DOHH2 (cell line): ENCODE measurements around the gene ROR2.

Experiments used
- H3F3A ChIP-seq: fragments of 200-600 bp; sonication (generic), shearing (Covaris generic); 2 replicates; pipeline ENCODE4 v1.6.0; 2016; ENCODE audit warnings: antibody characterized with exemption, mild to moderate bottlenecking; ENCODE audit not compliant: control insufficient read depth, insufficient read depth
- H3K27ac ChIP-seq: fragments of 200-600 bp; sonication (generic); 2 replicates; pipeline ENCODE4 v1.5.1; 2014; ENCODE audit warnings: low read depth, mild to moderate bottlenecking, low read length, moderate library complexity
- H3K27me3 ChIP-seq: fragments of 200-600 bp; sonication (generic); 2 replicates; pipeline ENCODE4 v1.6.1; 2014; ENCODE audit warnings: mild to moderate bottlenecking, low read length, mixed read lengths; ENCODE audit not compliant: control insufficient read depth
- H3K36me3 ChIP-seq: fragments of 200-600 bp; sonication (generic); 2 replicates; pipeline ENCODE4 v1.6.1; 2014; ENCODE audit warnings: mild to moderate bottlenecking, low read length, moderate library complexity, mixed read lengths; ENCODE audit not compliant: control insufficient read depth
- H3K4me1 ChIP-seq: fragments of 200-600 bp; sonication (generic); 2 replicates; pipeline ENCODE4 v1.6.1; 2014; ENCODE audit warnings: mild to moderate bottlenecking, low read length, mixed read lengths; ENCODE audit not compliant: control insufficient read depth
- H3K4me2 ChIP-seq: fragments of 200-600 bp; sonication (generic); 2 replicates; pipeline ENCODE4 v1.6.0; 2014; ENCODE audit warnings: mild to moderate bottlenecking, low read length, moderate library complexity
- H3K4me3 ChIP-seq: fragments of 200-600 bp; sonication (generic); 2 replicates; pipeline ENCODE4 v1.5.1; 2014; ENCODE audit warnings: mild to moderate bottlenecking, low read length, mixed read lengths
- H3K79me2 ChIP-seq: fragments of 200-600 bp; sonication (generic); 2 replicates; pipeline ENCODE4 v1.6.1; 2014; ENCODE audit warnings: mild to moderate bottlenecking, low read length, mixed read lengths; ENCODE audit not compliant: control insufficient read depth
- H3K9me2 ChIP-seq: fragments of 200-600 bp; sonication (generic); replicated peaks from 2 replicates; pipeline ENCODE4 v1.6.1; 2014; ENCODE audit warnings: mild to moderate bottlenecking, low read length, mixed read lengths; ENCODE audit not compliant: control insufficient read depth
- H3K9me3 ChIP-seq: fragments of 200-600 bp; sonication (generic); 2 replicates; pipeline ENCODE4 v1.6.1; 2014; ENCODE audit warnings: antibody characterized with exemption, low read length, mixed read lengths; ENCODE audit not compliant: control insufficient read depth, insufficient read depth
- H4K20me1 ChIP-seq: fragments of 200-600 bp; sonication (generic); 2 replicates; pipeline ENCODE4 v1.6.0; 2014; ENCODE audit warnings: low read depth, mild to moderate bottlenecking, antibody characterized with exemption, low read length, moderate library complexity; ENCODE audit not compliant: control insufficient read depth, insufficient read depth
- EZH2phosphoT487 ChIP-seq: fragments of 200-600 bp; sonication (generic); IDR thresholded peaks from 2 replicates; pipeline ENCODE4 v1.6.1; 2017; ENCODE audit warnings: borderline replicate concordance, mild to moderate bottlenecking, antibody characterized with exemption, low read length, moderate library complexity, mixed read lengths
- TF ChIP-seq, protein P1 (sequence below): fragments of 200-600 bp; sonication (generic); IDR thresholded peaks from one replicate; pipeline ENCODE4 v1.5.1; 2014; ENCODE audit warnings: antibody characterized with exemption, mild to moderate bottlenecking, low read depth, low read length; ENCODE audit not compliant: poor library complexity, severe bottlenecking

Gene ROR2

DNA sequence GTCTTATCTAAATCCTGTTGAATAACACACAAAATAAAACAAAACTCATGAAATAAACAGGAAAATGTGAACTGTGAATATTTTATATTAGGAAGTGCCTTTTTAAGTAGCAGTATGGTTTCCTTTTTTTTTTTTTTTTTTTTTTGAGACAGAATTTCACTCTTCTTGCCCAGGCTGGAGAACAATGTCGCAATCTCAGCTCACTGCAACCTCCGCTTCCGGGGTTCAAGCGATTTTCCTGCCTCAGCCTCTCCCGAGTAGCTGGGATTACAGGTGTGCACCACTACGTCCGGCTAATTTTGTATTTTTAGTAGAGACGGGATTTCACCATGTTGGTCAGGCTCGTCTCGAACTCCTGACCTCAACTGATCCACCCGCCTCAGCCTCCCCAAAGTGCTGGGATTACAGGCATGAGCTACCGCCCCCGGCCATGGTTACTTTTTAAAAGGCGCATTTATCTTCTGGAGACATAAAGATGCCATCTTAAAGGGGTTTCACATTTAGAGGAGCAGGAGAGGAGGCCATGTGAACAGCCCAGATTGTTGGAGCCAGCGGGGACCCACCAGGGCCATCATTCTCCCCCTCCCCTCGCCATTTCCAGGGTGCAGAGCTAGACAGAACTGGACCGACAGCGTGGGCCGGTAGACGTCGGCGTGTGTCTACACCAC, 64.1 kb downstream of the ROR2 start:
- Histone ChIP-seq H4K20me1 (no peaks in the 10 kb centered on the region), H3K79me2 (no peaks in the 10 kb centered on the region), H3K27me3 (peaks cover 3% of the 10 kb centered on the region; the same call in 1 of the 2 replicates), H3F3A (no peaks in the 10 kb centered on the region), H3K4me1 (no peaks in the 10 kb centered on the region), H3K9me2 (no peaks in the 10 kb centered on the region), H3K9me3 (no peaks in the 10 kb centered on the region), H3K36me3 (no peaks in the 10 kb centered on the region), H3K4me2 (no peak overlapping the region), H3K4me3 (no peak overlapping the region), H3K27ac (no peak overlapping the region)
- TF ChIP-seq, protein P1, sequence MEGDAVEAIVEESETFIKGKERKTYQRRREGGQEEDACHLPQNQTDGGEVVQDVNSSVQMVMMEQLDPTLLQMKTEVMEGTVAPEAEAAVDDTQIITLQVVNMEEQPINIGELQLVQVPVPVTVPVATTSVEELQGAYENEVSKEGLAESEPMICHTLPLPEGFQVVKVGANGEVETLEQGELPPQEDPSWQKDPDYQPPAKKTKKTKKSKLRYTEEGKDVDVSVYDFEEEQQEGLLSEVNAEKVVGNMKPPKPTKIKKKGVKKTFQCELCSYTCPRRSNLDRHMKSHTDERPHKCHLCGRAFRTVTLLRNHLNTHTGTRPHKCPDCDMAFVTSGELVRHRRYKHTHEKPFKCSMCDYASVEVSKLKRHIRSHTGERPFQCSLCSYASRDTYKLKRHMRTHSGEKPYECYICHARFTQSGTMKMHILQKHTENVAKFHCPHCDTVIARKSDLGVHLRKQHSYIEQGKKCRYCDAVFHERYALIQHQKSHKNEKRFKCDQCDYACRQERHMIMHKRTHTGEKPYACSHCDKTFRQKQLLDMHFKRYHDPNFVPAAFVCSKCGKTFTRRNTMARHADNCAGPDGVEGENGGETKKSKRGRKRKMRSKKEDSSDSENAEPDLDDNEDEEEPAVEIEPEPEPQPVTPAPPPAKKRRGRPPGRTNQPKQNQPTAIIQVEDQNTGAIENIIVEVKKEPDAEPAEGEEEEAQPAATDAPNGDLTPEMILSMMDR: no peak
- no peak for TF ChIP-seq EZH2phosphoT487

DNA sequence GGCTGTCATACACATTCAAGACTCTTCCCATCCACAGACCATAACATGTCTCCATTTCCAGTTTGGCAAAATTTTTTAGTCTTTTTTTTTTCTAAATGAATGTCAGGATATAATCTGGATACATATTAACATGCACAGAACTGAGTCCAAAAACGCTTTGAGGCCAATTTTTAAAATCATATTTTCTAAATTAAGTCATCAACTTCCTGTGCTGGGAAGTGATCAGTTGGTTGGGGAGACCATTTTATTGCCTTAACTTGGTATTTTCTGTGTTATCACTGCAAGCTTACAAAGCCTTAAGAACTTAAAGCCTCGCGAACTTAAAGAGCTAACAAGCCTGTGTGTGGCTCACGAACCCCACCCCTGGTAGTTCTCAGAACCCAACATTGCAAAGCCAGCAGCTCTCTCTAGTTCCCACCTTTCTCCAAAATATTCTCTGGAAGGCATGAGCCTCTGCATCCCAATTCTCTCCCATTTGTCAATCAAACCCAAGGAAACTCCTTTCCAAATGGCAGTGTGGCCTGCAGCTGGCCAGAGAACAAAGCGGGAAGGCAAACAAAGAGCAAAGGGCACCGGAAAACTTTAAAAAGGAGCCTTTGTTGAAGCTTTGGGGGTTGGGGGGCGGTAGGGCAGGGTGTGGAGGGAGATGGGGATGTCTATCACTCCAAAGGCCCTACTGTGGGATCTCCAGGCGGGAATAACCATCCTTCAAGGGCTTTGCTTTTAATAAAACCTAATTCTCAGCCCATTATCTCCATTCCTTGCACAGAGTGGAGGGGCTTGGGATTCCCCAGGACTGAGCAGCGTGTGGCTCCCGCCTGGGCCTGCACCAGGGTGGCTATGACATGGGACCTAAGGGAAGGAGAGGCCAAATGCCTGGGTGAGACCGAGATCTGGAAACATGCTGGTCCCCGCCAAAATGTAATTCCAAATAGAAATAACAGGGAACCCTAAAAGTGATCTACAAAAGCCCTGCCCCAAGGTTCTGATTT, 65.0 kb downstream of the ROR2 start:
- TF ChIP-seq, protein P1: no peak
- no peak for TF ChIP-seq EZH2phosphoT487
- no peaks in the 10 kb centered on the region for H3K4me1 ChIP-seq
- no peaks in the 10 kb centered on the region for H3K79me2 ChIP-seq
- H4K20me1 ChIP-seq: no peaks in the 10 kb centered on the region
- peaks cover 3% of the 10 kb centered on the region; the same call in 1 of the 2 replicates for H3K27me3 ChIP-seq
- no peak overlapping the region for H3K4me3 ChIP-seq
- H3K36me3 ChIP-seq: no peaks in the 10 kb centered on the region
- no peaks in the 10 kb centered on the region for H3K9me2 ChIP-seq
- no peak overlapping the region for H3K27ac ChIP-seq
- H3K4me2 ChIP-seq: no peak overlapping the region
- no peaks in the 10 kb centered on the region for H3F3A ChIP-seq
- H3K9me3 ChIP-seq: no peaks in the 10 kb centered on the region

DNA sequence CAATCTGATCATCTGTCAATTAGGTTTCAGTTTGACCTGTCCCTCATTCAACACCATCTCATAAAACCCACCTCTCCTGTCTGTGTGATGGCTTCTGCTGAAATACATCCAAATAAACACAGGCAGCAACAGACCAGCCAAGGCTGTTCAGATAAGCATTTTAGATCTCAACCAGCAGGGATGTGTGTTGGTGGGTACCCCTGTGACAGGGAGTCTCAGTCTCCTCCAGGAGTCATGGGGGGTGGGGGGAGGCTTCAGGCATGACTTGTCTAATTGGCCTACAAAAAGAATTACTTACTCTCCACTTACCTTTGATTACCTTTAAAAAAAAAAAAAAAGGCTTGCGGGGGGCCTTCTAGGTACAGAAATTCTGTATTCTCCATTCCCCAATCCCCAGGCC, 65.9 kb downstream of the ROR2 start:
- no peaks in the 10 kb centered on the region for H3K79me2 ChIP-seq
- H3K4me3 ChIP-seq: no peak overlapping the region

More for the DNA sequence above, 65.9 kb downstream of the ROR2 start:
- Histone ChIP-seq H3K27me3 (peaks cover 3% of the 10 kb centered on the region; the same call in 1 of the 2 replicates), H3K4me2 (no peak overlapping the region), H3K4me1 (no peaks in the 10 kb centered on the region), H4K20me1 (no peaks in the 10 kb centered on the region), H3K36me3 (no peaks in the 10 kb centered on the region), H3K9me2 (no peaks in the 10 kb centered on the region), H3K9me3 (no peaks in the 10 kb centered on the region), H3F3A (no peaks in the 10 kb centered on the region), H3K27ac (no peak overlapping the region)
- TF ChIP-seq EZH2phosphoT487: no peak
- TF ChIP-seq, protein P1: no peak
